CD14-positive monocyte (primary cell): ENCODE results near the gene TSHZ3. TPM values are rescaled to one million over a fixed set of nuclear protein-coding genes. Genes with fewer than 3 reads are reported as not detected.
A peak's percentile ranks its signal among the peaks of the same experiment; 100 is the strongest.

Experiments
- DNase-seq, 3 donors: peaks; one replicate each; pipeline ENCODE4 v3.0.0-alpha.2; 2011 to 2022
- H2AFZ ChIP-seq: 2 replicates; pipeline ENCODE4 v1.6.0; 2012; ENCODE audit warnings: mild to moderate bottlenecking, low read depth, low read length, inconsistent platforms; ENCODE audit not compliant: insufficient read depth, poor library complexity, severe bottlenecking
- H3K27ac ChIP-seq, 2 donors: 1 replicate in 1 of 2; 2 replicates in 1 of 2; pipeline ENCODE4 v1.5.1; 2012 to 2013; ENCODE audit warnings: low read length in 2 of 2, control low read depth in 1 of 2, inconsistent platforms in 1 of 2, low read depth in 1 of 2, mild to moderate bottlenecking in 1 of 2
- H3K27me3 ChIP-seq, 2 donors: one replicate each; pipeline versions ENCODE4 v1.6.0 to v1.6.1; 2011 to 2013; ENCODE audit warnings: low read length in 2 of 2; ENCODE audit not compliant: control insufficient read depth in 2 of 2, insufficient read depth in 2 of 2
- H3K36me3 ChIP-seq, 2 donors: replicated peaks in 1 of 2; 1 replicate in 1 of 2; 2 replicates in 1 of 2; pipeline versions ENCODE4 v1.5.1 to v1.6.1; 2012 to 2013; ENCODE audit warnings: low read length in 2 of 2, control low read depth in 1 of 2, inconsistent platforms in 1 of 2, mild to moderate bottlenecking in 1 of 2; ENCODE audit not compliant: insufficient read depth in 2 of 2, control insufficient read depth in 1 of 2
- H3K4me1 ChIP-seq, 2 donors: 1 replicate in 1 of 2; 2 replicates in 1 of 2; pipeline versions ENCODE4 v1.5.1 to v1.6.1; 2012 to 2013; ENCODE audit warnings: low read length in 2 of 2, control low read depth in 1 of 2, inconsistent platforms in 1 of 2, mild to moderate bottlenecking in 1 of 2, moderate library complexity in 1 of 2; ENCODE audit not compliant: insufficient read depth in 2 of 2, control insufficient read depth in 1 of 2
- H3K4me2 ChIP-seq: replicated peaks from 2 replicates; pipeline ENCODE3; 2012; ENCODE audit warnings: low read length, moderate library complexity, mild to moderate bottlenecking; ENCODE audit not compliant: poor library complexity, severe bottlenecking; ENCODE audit errors: extremely low read depth
- H3K4me3 ChIP-seq, 3 experiments: fragments of 200-600 bp in 1 of 3; sonication (generic) in 1 of 3; replicated peaks in 1 of 3; 1 replicate in 2 of 3; 2 replicates in 1 of 3; pipeline ENCODE4 v1.5.1; 2011 to 2013; ENCODE audit warnings: low read length in 3 of 3, mild to moderate bottlenecking in 3 of 3, control low read depth in 2 of 3, low read depth in 2 of 3, inconsistent platforms in 1 of 3, moderate library complexity in 1 of 3
- H3K79me2 ChIP-seq: 2 replicates; pipeline ENCODE4 v1.6.0; 2012; ENCODE audit warnings: mild to moderate bottlenecking, control low read depth, inconsistent platforms, low read length, moderate library complexity; ENCODE audit not compliant: insufficient read depth
- H3K9ac ChIP-seq: 2 replicates; pipeline ENCODE4 v1.6.0; 2017; ENCODE audit warnings: low read length, mild to moderate bottlenecking; ENCODE audit not compliant: insufficient read depth, poor library complexity, severe bottlenecking
- H3K9me3 ChIP-seq, 2 donors: replicated peaks in 1 of 2; 1 replicate in 1 of 2; 2 replicates in 1 of 2; pipeline versions ENCODE4 v1.5.1 to v1.6.1; 2012 to 2013; ENCODE audit warnings: low read length in 2 of 2, control low read depth in 1 of 2; ENCODE audit not compliant: control insufficient read depth in 1 of 2, insufficient read depth in 1 of 2
- H4K20me1 ChIP-seq: 2 replicates; pipeline ENCODE4 v1.6.0; 2012; ENCODE audit warnings: mild to moderate bottlenecking, low read length, control low read depth, moderate library complexity; ENCODE audit not compliant: insufficient read depth
- H3K27ac Mint-ChIP-seq, 7 donors: one replicate each; pipeline ENCODE4 v1.8.0; 2020; ENCODE audit warnings: mild to moderate bottlenecking in 7 of 7, mixed read lengths in 7 of 7, moderate library complexity in 6 of 7, inconsistent platforms in 2 of 7
- H3K27me3 Mint-ChIP-seq, 3 donors: one replicate each; pipeline ENCODE4 v1.8.0; 2021 to 2022; ENCODE audit warnings: low read depth in 3 of 3, mild to moderate bottlenecking in 3 of 3, mixed read lengths in 3 of 3, moderate library complexity in 3 of 3, inconsistent platforms in 1 of 3
- H3K36me3 Mint-ChIP-seq, 2 donors: one replicate each; pipeline ENCODE4 v1.8.0; 2020; ENCODE audit warnings: mixed read lengths in 2 of 2, inconsistent platforms in 1 of 2, mild to moderate bottlenecking in 1 of 2
- H3K4me1 Mint-ChIP-seq: one replicate; pipeline ENCODE4 v1.8.0; 2020; ENCODE audit warnings: mild to moderate bottlenecking, mixed read lengths
- H3K4me3 Mint-ChIP-seq, 2 donors: one replicate each; pipeline ENCODE4 v1.8.0; 2020; ENCODE audit warnings: mild to moderate bottlenecking in 2 of 2, mixed read lengths in 2 of 2, moderate library complexity in 1 of 2
- H3K9me3 Mint-ChIP-seq, 7 donors: one replicate each; pipeline ENCODE4 v1.8.0; 2020 to 2022; ENCODE audit warnings: mixed read lengths in 7 of 7, mild to moderate bottlenecking in 6 of 7, moderate library complexity in 6 of 7, inconsistent platforms in 2 of 7
- WGBS: methylation state at CpG from one replicate; pipeline ENCODE4 v1.1.5; 2013; ENCODE audit warnings: missing lambda C conversion rate; ENCODE audit not compliant: insufficient coverage; 5-methylcytosine and 5-hydroxymethylcytosine counted together
- intact Hi-C, 2 donors: fragments of 100-400 bp; cut with micrococcal nuclease; formaldehyde crosslinking; loops; one replicate each; pipeline versions ENCODE4 v1.15.0 to v1.15.1; 2023
- polyA plus RNA-seq, 3 donors: library from polyadenylated mRNA; depleted of rRNA in 1 of 3; unstranded in 2 of 3; stranded (reverse) in 1 of 3; fragments of 300-500 nt in 2 of 3; fragments of >200 nt in 1 of 3; fragmentation: Illumina TruSeq in 2 of 3; gene quantifications; 1 replicate in 2 of 3; 2 replicates in 1 of 3; pipeline ENCODE4 v1.2.3, GENCODE V29; 2012 to 2021
- TF ChIP-seq, protein P1 (sequence below): fragments of 200-600 bp; IDR thresholded peaks from one replicate; pipeline ENCODE4 v1.8.0; 2022; ENCODE audit warnings: antibody characterized with exemption, mild to moderate bottlenecking

TSHZ3 gene
- polyA plus RNA-seq, 3 donors = 2.3 to 5.8 (median 3.3) TPM

DNA sequence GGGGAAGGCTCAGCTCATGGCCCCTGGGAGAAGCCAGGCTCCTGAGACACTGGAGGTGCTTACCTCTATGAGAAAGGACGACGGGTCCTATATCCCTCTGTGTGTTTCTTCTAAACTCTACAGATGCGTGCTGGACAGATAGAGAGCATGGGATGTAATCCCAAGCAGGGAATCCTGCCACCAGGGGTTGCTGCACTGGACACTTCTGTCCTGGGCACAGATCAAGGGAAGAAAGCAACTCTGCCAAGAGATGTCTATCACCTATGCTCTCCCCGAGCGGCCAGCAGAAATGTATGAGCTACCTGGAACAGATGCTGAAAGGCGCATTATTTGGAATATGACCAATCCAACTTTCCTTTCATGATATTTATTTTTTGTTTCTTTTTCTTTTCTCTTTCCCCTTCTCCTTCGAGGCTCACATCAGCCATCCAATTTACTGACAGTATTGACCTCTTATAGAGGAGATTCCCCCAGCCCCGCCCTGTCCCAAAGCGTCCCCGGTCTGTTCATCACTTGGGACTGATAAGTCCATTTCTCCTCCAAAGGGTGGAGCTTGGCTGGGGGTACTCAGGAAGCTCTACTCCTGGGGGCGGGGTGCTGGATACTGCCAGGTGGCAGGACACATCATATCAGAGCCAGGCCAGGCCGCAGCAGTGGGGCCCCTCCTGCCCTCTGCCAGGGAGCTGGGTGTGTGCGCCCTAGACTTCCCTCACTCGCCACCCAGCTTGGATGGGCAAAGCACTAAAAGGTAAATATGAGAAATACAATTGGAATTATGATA is 34.2 kb downstream of the TSHZ3 start:
- peaks cover 88% of the 10 kb centered on the region for H3K4me1 Mint-ChIP-seq
- DNase-seq = no peak

GRCh38 chr19:31314156-31314555 is 35.1 kb downstream of the TSHZ3 start:
- intact Hi-C loops = loop anchor here in 1 of 2 donors (5.0 kb wide), 1 partner anchor 38 kb away; no protein-coding TSS in a partner anchor
- Mint-ChIP-seq H3K36me3 (peaks cover 9 to 31% of the 10 kb centered on the region in 2 donors), H3K9me3 (peaks cover 0 to under 1% (median 0%) of the 10 kb centered on the region in 7 donors), H3K4me1 (peaks cover 86% of the 10 kb centered on the region), H3K27ac (peak overlapping the region in 3 of 7 donors; percentile 51 to 81 (median 68)), H3K4me3 (no peak overlapping the region), H3K27me3 (no peaks in the 10 kb centered on the region)
- Histone ChIP-seq H3K9ac (no peak overlapping the region), H3K9me3 (no peaks in the 10 kb centered on the region), H4K20me1 (peaks cover 18% of the 10 kb centered on the region), H3K4me1 (peaks cover 85 to 91% of the 10 kb centered on the region in 2 donors), H3K36me3 (no peaks in the 10 kb centered on the region), H3K27me3 (no peaks in the 10 kb centered on the region), H3K27ac (no peak overlapping the region), H2AFZ (no peak overlapping the region), H3K4me2 (no peak overlapping the region), H3K4me3 (no peak overlapping the region), H3K79me2 (peaks cover 86% of the 10 kb centered on the region)
- 96% methylated on average over 8 of the region's 10 CpGs for WGBS
- DNase-seq = no peak
- TF ChIP-seq, protein P1, sequence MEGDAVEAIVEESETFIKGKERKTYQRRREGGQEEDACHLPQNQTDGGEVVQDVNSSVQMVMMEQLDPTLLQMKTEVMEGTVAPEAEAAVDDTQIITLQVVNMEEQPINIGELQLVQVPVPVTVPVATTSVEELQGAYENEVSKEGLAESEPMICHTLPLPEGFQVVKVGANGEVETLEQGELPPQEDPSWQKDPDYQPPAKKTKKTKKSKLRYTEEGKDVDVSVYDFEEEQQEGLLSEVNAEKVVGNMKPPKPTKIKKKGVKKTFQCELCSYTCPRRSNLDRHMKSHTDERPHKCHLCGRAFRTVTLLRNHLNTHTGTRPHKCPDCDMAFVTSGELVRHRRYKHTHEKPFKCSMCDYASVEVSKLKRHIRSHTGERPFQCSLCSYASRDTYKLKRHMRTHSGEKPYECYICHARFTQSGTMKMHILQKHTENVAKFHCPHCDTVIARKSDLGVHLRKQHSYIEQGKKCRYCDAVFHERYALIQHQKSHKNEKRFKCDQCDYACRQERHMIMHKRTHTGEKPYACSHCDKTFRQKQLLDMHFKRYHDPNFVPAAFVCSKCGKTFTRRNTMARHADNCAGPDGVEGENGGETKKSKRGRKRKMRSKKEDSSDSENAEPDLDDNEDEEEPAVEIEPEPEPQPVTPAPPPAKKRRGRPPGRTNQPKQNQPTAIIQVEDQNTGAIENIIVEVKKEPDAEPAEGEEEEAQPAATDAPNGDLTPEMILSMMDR = no peak

More for the DNA sequence above, 34.2 kb downstream of the TSHZ3 start:
- TF ChIP-seq, protein P1 = no peak
- H3K9ac ChIP-seq = no peak overlapping the region
- Mint-ChIP-seq H3K27ac (peak overlapping the region; percentile 51 to 97 (median 81)), H3K36me3 (peaks cover 8 to 27% of the 10 kb centered on the region in 2 donors), H3K27me3 (no peaks in the 10 kb centered on the region), H3K9me3 (no peaks in the 10 kb centered on the region), H3K4me3 (no peak overlapping the region)
- H3K4me1 ChIP-seq = peaks cover 85 to 87% of the 10 kb centered on the region in 2 donors
- no peaks in the 10 kb centered on the region for H3K27me3 ChIP-seq
- H2AFZ ChIP-seq = no peak overlapping the region
- peak overlapping the region in 1 of 2 donors; percentile 84 for H3K27ac ChIP-seq
- WGBS = 88% methylated on average over 5 of the region's 14 CpGs
- peaks cover 23% of the 10 kb centered on the region for H4K20me1 ChIP-seq
- no peak overlapping the region for H3K4me3 ChIP-seq
- H3K4me2 ChIP-seq = no peak overlapping the region
- no peaks in the 10 kb centered on the region for H3K9me3 ChIP-seq
- H3K79me2 ChIP-seq = peaks cover 88% of the 10 kb centered on the region
- no peaks in the 10 kb centered on the region for H3K36me3 ChIP-seq
- intact Hi-C loops = loop anchor here in 1 of 2 donors (5.0 kb wide), 1 partner anchor 37 kb away; no protein-coding TSS in a partner anchor
